Neutrophil (primary cell): ENCODE data around the gene PTAFR.

Source experiments
- H3K27ac ChIP-seq: fragments of 200-600 bp; sonication (generic); 2 replicates; pipeline ENCODE4 v1.5.1; 2016; ENCODE audit warnings: mild to moderate bottlenecking, moderate library complexity
- H3K27me3 ChIP-seq: fragments of 200-600 bp; sonication (generic); 2 replicates; pipeline ENCODE4 v1.6.0; 2016; ENCODE audit warnings: mild to moderate bottlenecking
- H3K36me3 ChIP-seq: fragments of 200-600 bp; sonication (generic); 2 replicates; pipeline ENCODE4 v1.5.1; 2017
- H3K4me1 ChIP-seq, 2 experiments: fragments of 200-600 bp in 1 of 2; sonication (generic) in 1 of 2; 1 replicate in 1 of 2; 2 replicates in 1 of 2; pipeline versions ENCODE4 v1.5.1 to v1.6.1; 2013 to 2016; ENCODE audit warnings: low read depth in 1 of 2, low read length in 1 of 2, mild to moderate bottlenecking in 1 of 2, moderate library complexity in 1 of 2; ENCODE audit not compliant: control insufficient read depth in 1 of 2, insufficient read depth in 1 of 2
- H3K4me3 ChIP-seq, 2 experiments: fragments of 200-600 bp in 1 of 2; sonication (generic) in 1 of 2; 1 replicate in 1 of 2; 2 replicates in 1 of 2; pipeline ENCODE4 v1.5.1; 2013 to 2016; ENCODE audit warnings: low read depth in 1 of 2, low read length in 1 of 2, mild to moderate bottlenecking in 1 of 2, moderate library complexity in 1 of 2
- H3K9me3 ChIP-seq: fragments of 200-600 bp; sonication (generic); 2 replicates; pipeline ENCODE4 v1.5.1; 2016
- TF ChIP-seq, protein P1 (sequence below): fragments of 200-600 bp; sonication (generic); IDR thresholded peaks from 2 replicates; pipeline ENCODE4 v1.5.1; 2016; ENCODE audit warnings: antibody characterized with exemption

The PTAFR gene

DNA sequence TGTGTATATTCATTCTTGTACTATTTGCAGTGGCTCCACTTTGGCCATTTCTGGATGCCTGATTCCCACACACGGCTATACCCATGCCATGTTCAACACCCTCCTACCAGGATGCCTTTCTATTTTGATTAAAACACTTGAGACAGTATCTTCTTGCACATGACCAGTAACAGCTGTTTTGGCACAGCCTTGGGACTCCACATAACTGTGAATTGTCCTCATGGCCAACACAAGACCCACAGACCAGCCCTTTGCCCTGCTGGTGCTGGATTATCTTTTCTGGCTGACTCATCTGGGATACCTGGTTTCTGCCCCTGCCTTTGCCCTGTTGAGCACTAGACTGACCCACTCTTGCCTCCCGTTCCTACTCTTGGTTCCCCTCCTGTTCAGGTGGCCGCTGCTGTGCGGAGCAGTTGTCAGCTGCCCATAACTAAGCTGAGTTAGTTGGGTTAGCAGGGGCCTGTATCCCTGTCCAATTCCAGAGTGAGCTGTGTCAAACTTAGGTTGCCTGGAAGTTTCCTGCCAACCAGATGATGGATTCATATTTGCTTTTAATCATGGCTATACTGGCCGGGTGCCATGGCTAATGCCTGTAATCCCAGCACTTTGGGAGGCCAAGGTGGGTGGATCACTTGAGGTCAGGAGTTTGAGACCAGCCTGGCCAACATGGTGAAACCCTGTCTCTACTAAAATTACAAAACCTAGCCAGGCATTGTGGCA lies 77.3 kb downstream of the PTAFR start:
- Histone ChIP-seq H3K27ac (peak overlapping the region; percentile 11), H3K4me3 (no peak overlapping the region), H3K27me3 (no peaks in the 10 kb centered on the region), H3K36me3 (no peaks in the 10 kb centered on the region), H3K4me1 (peaks cover 16% of the 10 kb centered on the region in 2 experiments), H3K9me3 (no peaks in the 10 kb centered on the region)
- TF ChIP-seq, protein P1, sequence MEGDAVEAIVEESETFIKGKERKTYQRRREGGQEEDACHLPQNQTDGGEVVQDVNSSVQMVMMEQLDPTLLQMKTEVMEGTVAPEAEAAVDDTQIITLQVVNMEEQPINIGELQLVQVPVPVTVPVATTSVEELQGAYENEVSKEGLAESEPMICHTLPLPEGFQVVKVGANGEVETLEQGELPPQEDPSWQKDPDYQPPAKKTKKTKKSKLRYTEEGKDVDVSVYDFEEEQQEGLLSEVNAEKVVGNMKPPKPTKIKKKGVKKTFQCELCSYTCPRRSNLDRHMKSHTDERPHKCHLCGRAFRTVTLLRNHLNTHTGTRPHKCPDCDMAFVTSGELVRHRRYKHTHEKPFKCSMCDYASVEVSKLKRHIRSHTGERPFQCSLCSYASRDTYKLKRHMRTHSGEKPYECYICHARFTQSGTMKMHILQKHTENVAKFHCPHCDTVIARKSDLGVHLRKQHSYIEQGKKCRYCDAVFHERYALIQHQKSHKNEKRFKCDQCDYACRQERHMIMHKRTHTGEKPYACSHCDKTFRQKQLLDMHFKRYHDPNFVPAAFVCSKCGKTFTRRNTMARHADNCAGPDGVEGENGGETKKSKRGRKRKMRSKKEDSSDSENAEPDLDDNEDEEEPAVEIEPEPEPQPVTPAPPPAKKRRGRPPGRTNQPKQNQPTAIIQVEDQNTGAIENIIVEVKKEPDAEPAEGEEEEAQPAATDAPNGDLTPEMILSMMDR, result no peak
